K562 (cell line): ENCODE data around the gene MXI1. TPM values are rescaled to one million over a fixed set of nuclear protein-coding genes. Genes with fewer than 3 reads are reported as not detected.

Experiments used
- KLF6 ChIP-seq: fragments of 250-450 bp; sonication (Bioruptor Pico); IDR thresholded peaks from 2 replicates; pipeline ENCODE4 v1.4.0; 2020; ENCODE audit warnings: mild to moderate bottlenecking, moderate library complexity, borderline replicate concordance
- NR1H2 ChIP-seq: sonication (generic); formaldehyde crosslinking; IDR thresholded peaks from 2 replicates; pipeline ENCODE4 v1.4.0; 2020; ENCODE audit warnings: mild to moderate bottlenecking, missing genetic modification reagents
- PTTG1 ChIP-seq: fragments of 450-650 bp; IDR thresholded peaks from 2 replicates; pipeline ENCODE4 v1.6.1; 2016; ENCODE audit warnings: low read depth, mild to moderate bottlenecking, missing genetic modification characterization, missing compliant biosample characterization
- RAD21 ChIP-seq, 2 experiments: fragments of 250-450 bp in 1 of 2; fragments of 450-650 bp in 1 of 2; sonication (Bioruptor Pico) in 1 of 2; formaldehyde crosslinking in 1 of 2; IDR thresholded peaks in 1 of 2; conservative IDR thresholded peaks in 1 of 2; 2 replicates each; pipeline versions ENCODE4 v1.4.0 to v1.8.0; 2020 to 2022; ENCODE audit warnings: mild to moderate bottlenecking in 2 of 2, moderate library complexity in 1 of 2
- RBFOX2 ChIP-seq: fragments of 200-400 bp; formaldehyde crosslinking; IDR thresholded peaks from 2 replicates; pipeline ENCODE4 v1.6.1; 2017; ENCODE audit warnings: low read depth, mild to moderate bottlenecking, low read length, moderate library complexity
- RFX7 ChIP-seq: fragments of 250-450 bp; sonication (Bioruptor Pico); IDR thresholded peaks from 2 replicates; pipeline ENCODE4 v1.5.1; 2021; ENCODE audit warnings: mild to moderate bottlenecking
- THRAP3 ChIP-seq: fragments of 450-650 bp; IDR thresholded peaks from 2 replicates; pipeline ENCODE4 v1.6.1; 2016; ENCODE audit warnings: mild to moderate bottlenecking, inconsistent platforms, borderline replicate concordance
- ZKSCAN3 ChIP-seq: fragments of 250-450 bp; sonication (Bioruptor Pico); IDR thresholded peaks from 2 replicates; pipeline ENCODE4 v1.4.0; 2020
- ZNF41 ChIP-seq: fragments of 250-450 bp; sonication (Bioruptor Pico); conservative IDR thresholded peaks from 2 replicates; pipeline ENCODE4 v1.4.0; 2020; ENCODE audit warnings: mild to moderate bottlenecking
- polyA plus RNA-seq, 8 experiments: library from polyadenylated mRNA; depleted of rRNA in 4 of 8; stranded (reverse) in 5 of 8; unstranded in 3 of 8; fragments of >200 nt; fragmentation: Nextera tagmentation in 2 of 8; fragmentation: Illumina TruSeq in 1 of 8; extraction: Ambion mirVana in 2 of 8; extraction: Trizol in 1 of 8; gene quantifications; 2 replicates each; pipeline versions ENCODE4 v1.2.1 to v1.2.3, GENCODE V29; 2011 to 2014; ENCODE audit warnings: inconsistent platforms in 1 of 8, missing spikeins in 1 of 8
- total RNA-seq, 7 experiments: library from RNA; depleted of rRNA in 6 of 7; stranded (reverse); fragments of >200 nt in 6 of 7; fragmentation: Illumina TruSeq in 2 of 7; extraction: Trizol in 2 of 7; gene quantifications; 2 replicates each; pipeline versions ENCODE4 v1.2.1 to v1.2.3, GENCODE V29; 2011 to 2021; ENCODE audit warnings: low replicate concordance in 1 of 7
- TF ChIP-seq, protein P1 (sequence below), 3 experiments: IDR thresholded peaks in 2 of 3; conservative IDR thresholded peaks in 1 of 3; 2 replicates each; pipeline ENCODE4 v1.5.1; 2011 to 2012; ENCODE audit warnings: low read length in 3 of 3, mild to moderate bottlenecking in 3 of 3, control low read depth in 2 of 3, improper control_type of control experiment in 1 of 3, inconsistent platforms in 1 of 3, low read depth in 1 of 3, mixed read lengths in 1 of 3, moderate library complexity in 1 of 3; ENCODE audit not compliant: insufficient read depth in 2 of 3
- TF ChIP-seq, protein P2 (sequence below), 2 experiments: fragments of 450-650 bp; conservative IDR thresholded peaks; 2 replicates each; pipeline ENCODE4 v1.6.1; 2017; ENCODE audit warnings: mild to moderate bottlenecking in 2 of 2, moderate library complexity in 2 of 2

Gene MXI1
- total and polyA plus RNA-seq, 9 of the 15 experiments (the other 6 are each of a cell fraction or from before 2014, with no cell fraction given): 9.1 to 23.7 (median 14.8) TPM

DNA sequence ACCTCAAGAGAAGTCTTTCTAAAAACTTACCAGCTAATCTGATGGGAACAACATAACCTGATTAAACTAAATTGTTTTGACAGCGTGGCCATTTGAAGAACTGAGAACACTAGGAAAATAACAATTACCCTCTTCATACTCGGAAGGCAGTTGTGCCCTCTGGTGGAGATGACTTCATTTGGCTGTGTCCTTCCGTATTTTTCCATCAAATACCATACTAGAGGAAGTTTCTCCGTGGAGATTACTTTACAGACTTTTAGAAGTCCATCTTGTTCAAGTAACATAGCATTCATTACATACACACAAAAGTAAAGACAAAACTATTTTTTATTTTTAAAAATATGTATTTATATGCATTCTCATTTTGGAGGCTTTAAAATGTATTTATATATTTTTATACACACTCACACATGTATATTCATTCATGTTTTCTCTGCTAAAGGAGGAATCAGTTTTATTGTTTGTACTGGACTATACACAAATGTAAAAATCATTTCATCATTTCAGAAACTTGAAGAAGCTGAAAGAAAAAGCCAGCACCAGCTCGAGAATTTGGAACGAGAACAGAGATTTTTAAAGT lies 72.1 kb downstream of the MXI1 start (continued):
- TF ChIP-seq RAD21 (CRISPR knock-in tag; conservative IDR thresholded peaks at IDR 0.05 in 1 of 2, IDR thresholded peaks at IDR 0.05 in 1 of 2) (peak; percentile 85 to 92), KLF6 (CRISPR knock-in tag) (no peak), PTTG1 (tag) (no peak), ZKSCAN3 (CRISPR knock-in tag) (no peak), NR1H2 (CRISPR knock-in tag) (no peak), ZNF41 (CRISPR knock-in tag) (no peak), THRAP3 (no peak), RFX7 (CRISPR knock-in tag) (no peak), RBFOX2 (no peak)
- TF ChIP-seq, protein P1, sequence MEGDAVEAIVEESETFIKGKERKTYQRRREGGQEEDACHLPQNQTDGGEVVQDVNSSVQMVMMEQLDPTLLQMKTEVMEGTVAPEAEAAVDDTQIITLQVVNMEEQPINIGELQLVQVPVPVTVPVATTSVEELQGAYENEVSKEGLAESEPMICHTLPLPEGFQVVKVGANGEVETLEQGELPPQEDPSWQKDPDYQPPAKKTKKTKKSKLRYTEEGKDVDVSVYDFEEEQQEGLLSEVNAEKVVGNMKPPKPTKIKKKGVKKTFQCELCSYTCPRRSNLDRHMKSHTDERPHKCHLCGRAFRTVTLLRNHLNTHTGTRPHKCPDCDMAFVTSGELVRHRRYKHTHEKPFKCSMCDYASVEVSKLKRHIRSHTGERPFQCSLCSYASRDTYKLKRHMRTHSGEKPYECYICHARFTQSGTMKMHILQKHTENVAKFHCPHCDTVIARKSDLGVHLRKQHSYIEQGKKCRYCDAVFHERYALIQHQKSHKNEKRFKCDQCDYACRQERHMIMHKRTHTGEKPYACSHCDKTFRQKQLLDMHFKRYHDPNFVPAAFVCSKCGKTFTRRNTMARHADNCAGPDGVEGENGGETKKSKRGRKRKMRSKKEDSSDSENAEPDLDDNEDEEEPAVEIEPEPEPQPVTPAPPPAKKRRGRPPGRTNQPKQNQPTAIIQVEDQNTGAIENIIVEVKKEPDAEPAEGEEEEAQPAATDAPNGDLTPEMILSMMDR (IDR thresholded peaks at IDR 0.05 in 2 of 3, conservative IDR thresholded peaks at IDR 0.05 in 1 of 3; ENCODE audit: insufficient read depth in 2 of 3, low read depth in 1 of 3, low read length in 3 of 3): peak; percentile 50 to 76 (median 66)
- TF ChIP-seq, protein P2, sequence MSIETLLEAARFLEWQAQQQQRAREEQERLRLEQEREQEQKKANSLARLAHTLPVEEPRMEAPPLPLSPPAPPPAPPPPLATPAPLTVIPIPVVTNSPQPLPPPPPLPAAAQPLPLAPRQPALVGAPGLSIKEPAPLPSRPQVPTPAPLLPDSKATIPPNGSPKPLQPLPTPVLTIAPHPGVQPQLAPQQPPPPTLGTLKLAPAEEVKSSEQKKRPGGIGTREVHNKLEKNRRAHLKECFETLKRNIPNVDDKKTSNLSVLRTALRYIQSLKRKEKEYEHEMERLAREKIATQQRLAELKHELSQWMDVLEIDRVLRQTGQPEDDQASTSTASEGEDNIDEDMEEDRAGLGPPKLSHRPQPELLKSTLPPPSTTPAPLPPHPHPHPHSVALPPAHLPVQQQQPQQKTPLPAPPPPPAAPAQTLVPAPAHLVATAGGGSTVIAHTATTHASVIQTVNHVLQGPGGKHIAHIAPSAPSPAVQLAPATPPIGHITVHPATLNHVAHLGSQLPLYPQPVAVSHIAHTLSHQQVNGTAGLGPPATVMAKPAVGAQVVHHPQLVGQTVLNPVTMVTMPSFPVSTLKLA (conservative IDR thresholded peaks at IDR 0.05): 0 out of 4 replicates have a peak, but pooled peaks of 1 of the 2 experiments have one; percentile 42
- TF ChIP-seq, all 486 proteins: peak for 9
